Measurements from ENCODE around the gene SLIT3.

SLIT3 gene

DNA sequence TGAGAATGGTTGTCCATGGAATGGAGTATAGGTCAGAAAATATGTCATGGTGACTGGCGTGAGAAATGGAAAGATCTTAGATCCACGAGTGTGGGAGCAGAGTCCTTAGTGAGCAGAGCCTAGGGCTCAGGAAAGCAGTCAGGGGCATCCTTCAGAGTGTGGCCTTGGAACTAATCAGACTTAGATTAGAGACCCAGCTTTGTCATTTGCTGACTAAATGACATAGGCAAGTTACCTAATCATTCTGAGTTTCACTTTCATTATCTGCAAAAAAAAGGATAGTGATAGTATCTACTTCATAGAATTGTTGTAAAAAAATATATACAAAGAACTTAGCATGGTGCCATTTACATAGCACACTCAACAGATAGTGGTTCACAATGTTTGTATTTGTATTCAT lies 24.3 kb upstream of the SLIT3 start:
- no peaks in the 10 kb centered on the region for H3K9me3 Mint-ChIP-seq
- no peak overlapping the region for H3K27ac Mint-ChIP-seq
- H3K27me3 Mint-ChIP-seq (ENCODE audit: low read depth, poor library complexity), result peaks cover 31% of the 10 kb centered on the region
- H3K36me3 Mint-ChIP-seq (ENCODE audit: low read depth), result no peaks in the 10 kb centered on the region
- TF ChIP-seq, protein P1, sequence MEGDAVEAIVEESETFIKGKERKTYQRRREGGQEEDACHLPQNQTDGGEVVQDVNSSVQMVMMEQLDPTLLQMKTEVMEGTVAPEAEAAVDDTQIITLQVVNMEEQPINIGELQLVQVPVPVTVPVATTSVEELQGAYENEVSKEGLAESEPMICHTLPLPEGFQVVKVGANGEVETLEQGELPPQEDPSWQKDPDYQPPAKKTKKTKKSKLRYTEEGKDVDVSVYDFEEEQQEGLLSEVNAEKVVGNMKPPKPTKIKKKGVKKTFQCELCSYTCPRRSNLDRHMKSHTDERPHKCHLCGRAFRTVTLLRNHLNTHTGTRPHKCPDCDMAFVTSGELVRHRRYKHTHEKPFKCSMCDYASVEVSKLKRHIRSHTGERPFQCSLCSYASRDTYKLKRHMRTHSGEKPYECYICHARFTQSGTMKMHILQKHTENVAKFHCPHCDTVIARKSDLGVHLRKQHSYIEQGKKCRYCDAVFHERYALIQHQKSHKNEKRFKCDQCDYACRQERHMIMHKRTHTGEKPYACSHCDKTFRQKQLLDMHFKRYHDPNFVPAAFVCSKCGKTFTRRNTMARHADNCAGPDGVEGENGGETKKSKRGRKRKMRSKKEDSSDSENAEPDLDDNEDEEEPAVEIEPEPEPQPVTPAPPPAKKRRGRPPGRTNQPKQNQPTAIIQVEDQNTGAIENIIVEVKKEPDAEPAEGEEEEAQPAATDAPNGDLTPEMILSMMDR (IDR thresholded peaks at IDR 0.05), result no peak
- H3K4me3 Mint-ChIP-seq, result no peak overlapping the region
- DNase-seq, result no peak
- no peaks in the 10 kb centered on the region for H3K4me1 Mint-ChIP-seq

DNA sequence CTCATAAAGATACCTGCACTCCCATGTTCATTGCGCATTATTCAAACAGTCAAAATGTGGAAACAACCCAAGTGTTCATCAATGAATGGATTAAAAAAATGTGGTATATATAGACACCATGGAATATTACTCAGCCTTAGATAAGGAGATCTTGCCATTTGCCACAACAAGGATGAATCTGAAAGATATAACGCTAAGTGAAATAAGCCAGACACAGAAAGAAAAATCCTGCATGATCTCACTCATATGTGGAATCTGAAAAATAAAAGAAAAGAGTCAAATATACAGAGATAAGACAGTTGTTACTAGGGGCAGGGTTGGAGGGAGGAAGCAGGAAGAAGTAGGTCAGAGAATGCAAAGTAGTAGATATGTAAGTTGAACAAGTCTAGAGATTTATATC lies 17.6 kb upstream of the SLIT3 start:
- Mint-ChIP-seq H3K27ac (no peak overlapping the region), H3K27me3 (ENCODE audit: low read depth, poor library complexity) (peaks cover 50% of the 10 kb centered on the region), H3K4me1 (no peaks in the 10 kb centered on the region), H3K9me3 (no peaks in the 10 kb centered on the region), H3K36me3 (ENCODE audit: low read depth) (no peaks in the 10 kb centered on the region), H3K4me3 (no peak overlapping the region)
- TF ChIP-seq, protein P1 (IDR thresholded peaks at IDR 0.05), result no peak
- no peak for DNase-seq

DNA sequence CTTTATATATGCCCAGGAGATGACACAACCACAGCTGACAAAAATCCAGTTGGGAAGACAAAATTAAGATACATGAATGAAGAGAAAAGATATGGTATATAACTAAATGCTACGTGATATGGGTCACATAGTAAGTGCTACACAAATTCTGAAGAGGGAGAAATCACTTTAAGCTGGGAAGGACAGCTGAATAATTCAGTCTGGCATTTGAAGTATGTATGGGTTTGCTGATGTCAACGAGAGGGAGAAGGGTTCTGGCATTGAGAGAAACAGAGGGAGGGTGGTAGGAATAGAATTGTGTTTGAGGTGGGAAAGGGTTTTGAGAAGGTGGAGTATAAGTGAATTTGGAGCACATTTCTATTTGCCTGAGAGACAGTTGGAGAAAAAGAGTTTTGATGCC lies 6.7 kb upstream of the SLIT3 start:
- Mint-ChIP-seq H3K27ac (no peak overlapping the region), H3K4me3 (no peak overlapping the region), H3K9me3 (peaks cover 9% of the 10 kb centered on the region), H3K4me1 (peaks cover 29% of the 10 kb centered on the region), H3K27me3 (ENCODE audit: low read depth, poor library complexity) (peaks cover 9% of the 10 kb centered on the region), H3K36me3 (ENCODE audit: low read depth) (no peaks in the 10 kb centered on the region)
- TF ChIP-seq, protein P1 (IDR thresholded peaks at IDR 0.05), result no peak
- DNase-seq, result no peak

DNA sequence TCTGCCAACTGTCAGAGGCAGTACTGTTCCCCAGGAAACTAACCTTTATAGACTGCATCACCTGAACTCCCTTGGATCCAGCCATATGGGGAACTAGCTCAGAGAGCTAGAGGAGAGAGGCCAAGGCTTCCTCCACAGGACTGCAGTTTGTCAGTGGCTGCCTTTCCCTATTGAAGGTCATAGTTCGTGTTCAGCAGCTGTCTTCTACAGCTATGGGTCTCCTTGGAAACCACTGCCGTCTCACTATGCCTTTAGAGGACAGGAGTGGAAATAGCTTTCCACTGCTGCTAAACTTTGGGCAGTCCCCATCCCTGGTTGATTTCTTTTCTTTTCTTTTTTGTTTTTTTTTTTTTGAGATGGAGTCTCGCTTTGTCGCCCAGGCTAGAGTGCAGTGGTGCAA lies 4.4 kb upstream of the SLIT3 start:
- TF ChIP-seq, protein P1 (IDR thresholded peaks at IDR 0.05), result no peak
- Mint-ChIP-seq H3K4me1 (peaks cover 47% of the 10 kb centered on the region), H3K27ac (no peak overlapping the region), H3K36me3 (ENCODE audit: low read depth) (no peaks in the 10 kb centered on the region), H3K27me3 (ENCODE audit: low read depth, poor library complexity) (peaks cover 12% of the 10 kb centered on the region), H3K9me3 (peaks cover 9% of the 10 kb centered on the region), H3K4me3 (no peak overlapping the region)
- no peak for DNase-seq

DNA sequence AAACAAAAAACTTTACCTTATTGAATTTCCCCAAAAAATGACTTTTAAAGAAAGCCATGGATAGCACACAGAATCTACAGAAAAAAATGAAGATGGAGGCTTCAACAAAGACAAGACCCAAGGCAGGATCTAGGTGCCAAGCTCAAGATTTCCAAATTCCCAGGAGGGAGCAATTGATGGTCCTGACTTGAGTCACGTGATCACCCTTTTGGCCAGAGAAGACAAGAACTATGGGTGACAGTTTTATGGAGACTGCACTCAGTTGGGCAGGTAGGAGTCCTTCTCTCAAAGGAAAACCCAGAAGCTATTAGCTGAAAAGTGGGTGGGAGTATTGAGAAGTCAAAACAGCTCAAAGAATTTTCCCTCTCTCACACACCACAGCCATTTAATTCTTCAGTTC lies 3.2 kb upstream of the SLIT3 start:
- no peak for DNase-seq
- TF ChIP-seq, protein P1 (IDR thresholded peaks at IDR 0.05), result no peak
- Mint-ChIP-seq H3K4me1 (peaks cover 58% of the 10 kb centered on the region), H3K4me3 (no peak overlapping the region), H3K27me3 (ENCODE audit: low read depth, poor library complexity) (peaks cover 9% of the 10 kb centered on the region), H3K27ac (no peak overlapping the region), H3K9me3 (peaks cover 9% of the 10 kb centered on the region), H3K36me3 (ENCODE audit: low read depth) (no peaks in the 10 kb centered on the region)

DNA sequence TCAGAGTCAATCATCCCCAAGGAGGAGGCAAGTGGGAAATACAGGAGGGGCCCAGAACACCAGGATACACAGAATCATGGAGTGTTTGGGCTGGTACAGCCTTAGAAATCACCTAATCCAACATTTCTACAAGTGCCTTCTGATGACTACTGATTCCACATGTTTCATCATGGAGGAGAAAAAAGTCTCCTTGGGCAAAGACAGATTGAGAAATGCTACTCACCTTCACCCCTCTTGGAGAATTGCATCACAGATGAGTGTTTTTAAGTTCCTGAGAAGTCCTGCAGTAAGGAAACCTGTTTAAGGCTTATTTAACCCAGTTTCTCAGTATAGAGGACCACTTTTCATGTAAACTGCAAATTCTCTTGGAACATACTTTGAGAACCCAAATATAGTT lies 2.2 kb upstream of the SLIT3 start:
- TF ChIP-seq, protein P1 (IDR thresholded peaks at IDR 0.05), result no peak
- Mint-ChIP-seq H3K36me3 (ENCODE audit: low read depth) (no peaks in the 10 kb centered on the region), H3K27ac (no peak overlapping the region), H3K4me3 (no peak overlapping the region), H3K9me3 (peaks cover 9% of the 10 kb centered on the region), H3K4me1 (peaks cover 67% of the 10 kb centered on the region), H3K27me3 (ENCODE audit: low read depth, poor library complexity) (peaks cover 15% of the 10 kb centered on the region)
- DNase-seq, result no peak

Data from nephron progenitor cell (in vitro differentiated cells).